Astrocyte of the cerebellum (primary cell): ENCODE measurements around the gene METTL13.

ENCODE experiments used
- DNase-seq: peaks from one replicate; pipeline ENCODE4 v3.0.0-alpha.2; 2011; ENCODE audit warnings: low read depth
- H3K4me3 ChIP-seq: 2 replicates; pipeline ENCODE4 v1.5.1; 2011; ENCODE audit warnings: mild to moderate bottlenecking, low read depth, low read length, moderate library complexity
- CTCF ChIP-seq: IDR thresholded peaks from 2 replicates; pipeline ENCODE4 v1.5.1; 2012; ENCODE audit warnings: low read length, low read depth, moderate library complexity, mild to moderate bottlenecking; ENCODE audit errors: missing control alignments
- in situ Hi-C: cut with HindIII; loops from 2 replicates; pipeline ENCODE4 v1.10.0; 2017; ENCODE audit warnings: low sequenced_read_pairs

The METTL13 gene

GRCh38 chr1:171762143-171762563 is 19.3 kb upstream of the METTL13 start:
- no peak for TF ChIP-seq CTCF
- DNase-seq = no peak
- in situ Hi-C loops = no loop called here
- no peak overlapping the region for H3K4me3 ChIP-seq

GRCh38 chr1:171763764-171764163 is 17.7 kb upstream of the METTL13 start:
- DNase-seq = no peak
- TF ChIP-seq CTCF = no peak
- H3K4me3 ChIP-seq = no peak overlapping the region
- in situ Hi-C loops = no loop called here

- no peak overlapping the region for H3K4me3 ChIP-seq
- no peak for TF ChIP-seq CTCF
- in situ Hi-C loops = no loop called here
- no peak for DNase-seq
Observed at GRCh38 chr1:171769171-171769570, 12.3 kb upstream of the METTL13 start.

- no peak for DNase-seq
- no peak for TF ChIP-seq CTCF
- no peak overlapping the region for H3K4me3 ChIP-seq
- in situ Hi-C loops = no loop called here
Observed at GRCh38 chr1:171769754-171770153, 11.7 kb upstream of the METTL13 start.

- no peak for DNase-seq
- no peak for TF ChIP-seq CTCF
- no peak overlapping the region for H3K4me3 ChIP-seq
- in situ Hi-C loops = no loop called here
Observed at GRCh38 chr1:171772312-171772711, 9.1 kb upstream of the METTL13 start.

GRCh38 chr1:171780583-171781175 is 781 bp upstream of the METTL13 start:
- TF ChIP-seq CTCF = no peak
- no peak for DNase-seq
- peak overlapping the region; percentile 70 for H3K4me3 ChIP-seq
- in situ Hi-C loops = no loop called here
